GM15510 (cell line): ENCODE measurements around the gene CENPB.

ENCODE experiments used
- POLR2A ChIP-seq: IDR thresholded peaks from 3 replicates; pipeline ENCODE4 v1.6.1; 2011; ENCODE audit warnings: borderline replicate concordance; ENCODE audit not compliant: insufficient read length; ENCODE audit errors: extremely low read depth

CENPB gene

GRCh38 chr20:3753098-3753497 is 33.4 kb downstream of the CENPB start:
- TF ChIP-seq POLR2A = no peak

GRCh38 chr20:3752386-3752759 is 34.2 kb downstream of the CENPB start:
- no peak for TF ChIP-seq POLR2A

- no peak for TF ChIP-seq POLR2A
These were observed 34.7 kb downstream of the CENPB start for GRCh38 chr20:3751675-3752385.

- no peak for TF ChIP-seq POLR2A
These were observed 35.2 kb downstream of the CENPB start for GRCh38 chr20:3751305-3751674.

- TF ChIP-seq POLR2A = no peak
These were observed 36.6 kb downstream of the CENPB start for GRCh38 chr20:3749689-3750531.

GRCh38 chr20:3749087-3749688 is 37.4 kb downstream of the CENPB start:
- TF ChIP-seq POLR2A = no peak

- TF ChIP-seq POLR2A = no peak
These were observed 38.5 kb downstream of the CENPB start for GRCh38 chr20:3748073-3748472.

- TF ChIP-seq POLR2A = no peak
These were observed 39.1 kb downstream of the CENPB start for GRCh38 chr20:3747471-3747870.

- no peak for TF ChIP-seq POLR2A
These were observed 40.8 kb downstream of the CENPB start for GRCh38 chr20:3745686-3746173.

- no peak for TF ChIP-seq POLR2A
These were observed 41.5 kb downstream of the CENPB start for GRCh38 chr20:3744806-3745685.

GRCh38 chr20:3744037-3744436 is 42.5 kb downstream of the CENPB start:
- no peak for TF ChIP-seq POLR2A

- TF ChIP-seq POLR2A = no peak
These were observed 43.3 kb downstream of the CENPB start for GRCh38 chr20:3743251-3743650.

GRCh38 chr20:3741836-3742458 is 44.6 kb downstream of the CENPB start:
- no peak for TF ChIP-seq POLR2A
